HG03558 (cell line): ENCODE measurements around the gene EFHC2.
"Not testable (repeated sequence)": the region's sequence is repeated elsewhere in the genome, so short reads cannot be mapped to it uniquely, and the experiment has no call there.

Experiments used
- ATAC-seq: cut with Tn5 transposase; IDR thresholded peaks from one replicate; pipeline ENCODE4 v1.9.1; 2021; ENCODE audit warnings: moderate number of reproducible peaks; ENCODE audit not compliant: unreplicated experiment; ENCODE audit errors: extremely low read depth

Gene EFHC2

DNA sequence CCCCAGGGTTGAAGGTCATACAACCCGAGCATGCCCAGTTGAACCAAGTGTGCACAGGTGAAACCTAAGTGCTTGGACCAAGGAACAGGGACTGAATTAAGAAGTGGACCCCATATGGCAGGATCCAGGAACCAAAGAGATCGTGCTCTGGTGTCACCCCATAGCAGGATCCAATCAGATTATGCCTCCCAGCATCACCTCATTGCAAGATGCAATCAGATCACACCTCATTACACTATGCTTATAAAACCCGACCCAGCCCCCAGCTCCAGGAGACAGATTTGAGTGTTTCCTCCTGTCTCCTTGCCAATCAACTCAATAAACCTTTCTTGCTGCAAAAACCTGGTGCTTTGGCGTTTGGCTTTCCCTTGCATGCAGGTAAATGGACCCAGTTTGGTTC, 37.6 kb downstream of the EFHC2 start:
- no peak for ATAC-seq

DNA sequence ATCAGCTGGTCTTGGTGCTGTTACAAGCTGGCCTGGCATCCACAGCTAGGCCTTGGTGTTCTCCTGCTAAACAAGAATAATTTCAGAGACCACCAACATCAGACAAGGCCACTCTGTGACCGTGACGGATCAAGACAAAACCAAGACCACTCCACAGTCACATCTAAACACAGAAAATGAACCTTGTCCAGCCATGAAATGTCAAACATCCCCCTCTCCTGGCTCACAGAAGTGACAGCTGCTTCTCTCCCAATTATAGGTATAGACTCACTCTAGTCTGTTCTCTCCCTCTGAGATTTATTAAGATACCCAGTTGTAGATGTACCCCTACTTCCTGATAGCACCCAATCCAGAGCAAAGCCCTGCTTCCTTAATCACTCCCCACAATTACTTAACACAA, 40.4 kb downstream of the EFHC2 start:
- no peak for ATAC-seq

DNA sequence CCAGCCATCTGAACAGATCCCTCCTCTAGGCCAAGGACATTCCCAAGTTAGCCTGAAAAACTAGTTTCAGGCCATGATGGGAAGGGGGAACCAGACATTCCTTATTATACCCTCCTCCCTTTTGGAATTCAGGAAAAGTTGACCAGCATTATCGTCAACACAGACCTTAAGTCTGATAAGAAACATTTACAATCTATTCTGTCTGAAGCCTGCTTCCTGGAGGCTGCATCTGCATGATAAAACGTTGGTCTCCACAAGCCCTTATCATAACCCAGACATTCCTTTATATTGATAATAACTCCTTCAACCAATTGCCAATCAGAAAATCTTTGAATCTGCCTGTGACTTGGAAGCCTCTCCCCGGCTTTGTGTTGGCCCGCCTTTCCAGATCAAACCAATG, 44.3 kb downstream of the EFHC2 start:
- no peak for ATAC-seq

DNA sequence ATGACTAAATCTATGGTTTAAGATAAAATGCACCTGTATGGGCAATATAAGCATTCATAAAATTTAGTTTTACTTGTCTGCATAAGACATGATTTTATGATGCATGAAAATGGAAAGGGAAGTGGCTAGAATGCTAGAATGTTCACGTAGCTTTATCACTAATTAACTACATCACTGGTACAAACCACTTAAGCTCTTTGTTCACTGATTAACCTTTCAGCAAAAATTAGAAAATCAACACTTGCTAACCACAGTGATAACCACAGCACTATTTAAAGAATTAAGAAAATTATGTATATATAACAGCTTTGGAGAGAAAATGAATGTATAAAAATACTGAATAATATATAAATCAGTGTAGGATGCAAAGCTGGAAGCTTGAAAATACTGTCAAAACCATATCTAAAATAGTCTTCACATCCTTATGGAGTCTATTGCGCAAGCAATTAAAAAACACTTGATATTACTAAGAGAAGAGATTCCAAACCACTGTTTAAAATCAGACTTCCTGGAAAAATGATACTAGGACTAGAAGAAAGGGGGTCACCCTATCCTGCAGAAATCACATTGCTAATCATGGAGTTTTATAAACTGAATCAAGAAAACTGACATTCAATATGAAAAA, 51.9 kb downstream of the EFHC2 start:
- no peak for ATAC-seq

DNA sequence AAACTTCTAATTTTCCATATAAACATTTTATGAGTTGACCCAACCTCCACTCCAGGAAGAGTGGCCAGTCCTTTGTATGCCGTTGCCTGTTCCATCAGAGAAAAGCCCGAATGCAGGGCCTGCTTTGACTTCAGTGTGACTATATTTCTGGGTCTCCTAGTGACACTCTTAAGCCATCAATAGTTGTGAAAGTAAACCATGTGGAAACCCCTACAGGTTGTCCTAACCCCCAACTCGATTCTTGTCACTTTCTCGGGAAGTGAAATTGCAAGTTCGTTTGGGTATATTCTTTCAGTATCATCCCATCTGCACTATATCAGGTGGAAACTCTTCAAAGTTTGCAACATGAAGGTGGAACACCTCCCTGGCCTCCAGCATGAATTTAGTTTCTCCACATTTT, 52.8 kb downstream of the EFHC2 start:
- no peak for ATAC-seq

DNA sequence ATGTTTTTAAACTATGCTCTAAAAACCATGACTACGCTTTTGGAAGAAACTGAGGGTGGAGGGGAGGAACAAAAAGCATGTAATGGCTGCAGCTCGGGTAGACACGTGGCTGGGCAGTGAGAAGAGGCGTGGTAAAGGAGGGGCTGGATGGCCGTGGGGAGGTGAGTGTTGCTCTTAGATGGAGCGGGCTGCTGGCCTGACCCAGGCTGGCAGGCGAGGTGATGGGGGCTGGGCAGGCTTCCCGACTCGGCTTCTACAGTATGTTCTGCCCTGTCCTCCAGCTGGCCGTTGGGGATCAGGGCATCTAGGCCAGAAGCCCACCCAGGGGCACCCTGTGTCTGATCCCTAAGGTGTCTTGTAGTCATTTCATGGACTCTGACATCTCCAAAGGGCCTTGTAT, 60.7 kb downstream of the EFHC2 start:
- no peak for ATAC-seq

DNA sequence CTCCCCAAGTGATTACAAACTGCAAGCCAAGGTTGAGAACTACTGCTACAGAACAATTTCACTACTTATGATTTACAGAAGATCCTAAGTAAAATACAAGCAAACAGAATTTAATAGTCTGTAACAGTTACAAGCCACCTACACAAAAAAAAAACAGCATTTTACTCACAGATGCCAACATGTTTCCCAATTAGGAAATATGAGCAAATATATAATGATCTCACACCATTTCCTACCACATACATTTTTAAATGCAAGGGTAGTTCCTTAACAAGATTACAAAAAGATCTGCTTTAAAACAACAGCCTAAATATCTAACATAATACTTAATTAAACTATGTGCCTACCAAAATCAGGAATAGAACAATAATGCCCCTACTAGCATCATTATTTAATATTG, 63.4 kb downstream of the EFHC2 start:
- no peak for ATAC-seq

DNA sequence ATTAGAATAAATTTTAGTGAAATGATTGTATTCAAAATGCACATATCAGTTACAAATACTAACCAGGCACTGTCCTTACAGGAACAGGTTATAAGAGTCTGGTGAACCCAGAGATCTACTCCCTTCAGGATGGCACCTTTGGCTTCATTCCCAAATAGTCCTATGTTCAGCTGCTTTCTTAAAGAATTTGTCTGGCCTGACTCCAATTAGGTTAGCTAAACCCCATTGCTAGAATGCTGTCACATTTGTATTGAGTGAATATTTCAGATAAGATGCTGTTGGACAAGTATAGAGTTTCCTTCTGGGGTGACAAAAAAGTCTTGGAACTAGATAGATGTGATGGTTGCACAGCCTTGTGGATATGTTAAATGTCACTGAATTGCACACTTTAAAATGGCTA, 69.4 kb downstream of the EFHC2 start:
- ATAC-seq: no peak

DNA sequence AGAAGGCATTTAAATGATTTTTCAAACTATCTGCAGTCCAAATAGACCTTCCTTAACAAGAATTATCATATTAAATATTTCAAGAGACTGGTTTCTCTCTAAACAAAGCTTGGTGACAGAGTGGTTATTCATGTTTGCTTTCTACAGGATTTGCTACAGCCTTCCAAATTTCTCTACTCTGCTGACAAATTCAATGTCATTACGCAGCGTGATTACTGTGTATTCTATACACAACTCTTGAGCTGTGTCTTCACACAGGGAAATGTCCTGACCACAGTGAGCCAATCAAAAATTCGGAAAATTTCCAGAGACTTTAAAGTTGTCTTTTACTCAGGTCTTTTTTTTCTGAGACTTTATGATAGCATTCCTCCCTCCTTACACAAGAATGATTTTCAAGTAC, 75.6 kb downstream of the EFHC2 start:
- ATAC-seq: no peak

DNA sequence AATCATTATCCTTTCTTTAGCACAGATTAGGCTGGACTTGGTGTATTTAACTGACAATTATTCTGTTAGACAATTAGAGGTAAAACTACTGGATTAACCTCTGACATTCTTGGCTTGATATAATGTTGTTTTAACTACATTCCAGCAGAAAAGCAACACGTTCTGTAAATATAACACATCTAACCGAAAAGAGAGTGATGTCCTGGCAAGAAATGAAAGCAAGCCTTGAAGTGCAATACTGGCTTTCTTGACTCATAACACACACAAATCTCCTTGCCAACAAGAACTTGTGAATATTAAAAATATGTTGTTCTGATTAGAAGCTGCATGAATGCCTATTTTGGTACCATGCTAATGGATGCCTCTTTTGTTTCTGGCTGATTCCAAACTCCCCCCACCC, 76.4 kb downstream of the EFHC2 start:
- no peak for ATAC-seq

DNA sequence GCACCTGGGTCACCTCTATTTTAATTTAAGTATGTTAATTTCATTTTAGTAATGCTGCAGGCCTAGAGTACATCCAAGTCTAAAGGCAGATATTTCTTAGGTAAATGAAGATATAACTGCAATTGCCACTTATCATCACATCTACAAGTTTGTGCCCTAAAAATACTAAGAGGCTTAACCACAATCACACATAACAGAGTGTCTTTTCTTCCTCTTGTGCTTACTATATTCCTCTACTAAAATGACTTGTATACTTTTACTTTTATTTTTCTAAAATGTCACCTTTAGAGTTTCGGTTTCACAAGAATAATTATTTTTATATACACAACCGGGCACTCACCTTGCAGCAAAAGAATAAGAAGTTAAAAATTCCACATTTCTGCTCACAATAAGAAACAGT, 77.9 kb downstream of the EFHC2 start:
- no peak for ATAC-seq

DNA sequence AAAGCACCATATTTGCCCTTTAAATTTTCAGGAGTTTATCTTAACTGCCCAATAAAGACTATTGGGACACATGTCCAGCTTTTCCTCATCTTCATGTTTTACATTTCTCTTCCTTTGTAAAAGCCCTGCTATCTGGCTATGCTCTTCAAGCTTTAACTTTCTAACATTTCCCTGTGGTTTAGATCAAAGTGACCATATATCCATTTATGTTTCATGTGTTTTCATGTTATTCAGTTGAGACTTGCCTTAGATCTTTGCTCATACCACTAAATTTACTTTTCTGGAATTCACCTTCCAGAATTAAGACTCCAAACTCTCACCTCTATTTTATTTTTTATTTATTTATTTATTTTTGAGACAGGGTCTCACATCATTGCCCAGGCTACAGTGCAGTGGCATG, 78.5 kb downstream of the EFHC2 start:
- ATAC-seq: no peak

DNA sequence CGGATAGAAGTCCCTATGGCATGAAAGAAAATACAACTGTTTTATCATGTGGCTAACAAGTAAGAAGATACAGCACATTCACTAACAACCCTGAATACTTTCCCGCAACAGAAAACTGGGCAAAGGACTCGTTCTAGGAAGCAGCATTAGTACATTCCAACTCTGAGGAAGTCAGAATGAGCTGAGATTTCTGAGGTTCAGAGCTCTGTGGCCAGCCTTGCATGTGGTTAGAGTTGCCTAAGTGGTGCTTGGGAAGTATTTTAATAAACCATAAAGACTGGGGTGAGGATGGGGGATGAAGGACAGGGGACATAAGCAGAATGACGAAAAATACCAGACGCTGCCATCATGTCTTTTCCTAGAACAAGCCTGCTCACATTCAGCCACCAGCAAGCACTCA, 82.2 kb downstream of the EFHC2 start:
- ATAC-seq: no peak

DNA sequence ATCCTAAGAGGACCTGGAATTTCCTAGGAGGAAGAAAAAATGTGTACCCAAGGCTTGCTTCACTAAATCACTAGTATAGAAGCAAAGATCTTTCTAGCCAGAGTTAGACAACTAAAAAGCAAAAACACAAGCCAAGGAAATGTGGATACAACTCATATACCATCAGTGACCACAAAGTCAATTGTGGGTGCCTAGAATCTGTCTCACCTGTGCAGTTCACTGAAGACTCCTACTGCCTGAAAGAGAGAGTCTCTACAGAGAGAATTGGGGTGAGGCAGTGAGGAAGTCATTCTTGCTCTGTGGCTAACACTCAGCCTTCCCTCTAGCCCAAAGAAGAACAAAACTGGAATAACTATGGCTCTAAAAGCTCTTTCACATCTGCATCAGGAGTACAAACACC, 82.9 kb downstream of the EFHC2 start:
- no peak for ATAC-seq

DNA sequence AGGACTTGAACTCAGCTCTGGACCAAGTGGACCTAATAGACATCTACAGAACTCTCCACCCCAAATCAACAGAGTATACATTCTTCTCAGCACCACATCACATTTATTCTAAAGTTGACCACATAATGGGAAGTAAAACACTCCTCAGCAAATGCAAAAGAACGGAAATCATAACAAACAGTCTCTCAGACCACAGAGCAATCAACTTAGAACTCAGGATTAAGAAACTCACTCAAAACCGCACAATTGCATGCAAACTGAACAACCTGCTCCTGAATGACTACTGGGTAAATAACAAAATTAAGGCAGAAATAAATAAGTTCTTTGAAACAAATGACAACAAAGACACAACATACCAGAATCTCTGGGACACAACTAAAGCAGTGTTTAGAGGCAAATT, 87.7 kb downstream of the EFHC2 start:
- not testable (repeated sequence) for ATAC-seq

DNA sequence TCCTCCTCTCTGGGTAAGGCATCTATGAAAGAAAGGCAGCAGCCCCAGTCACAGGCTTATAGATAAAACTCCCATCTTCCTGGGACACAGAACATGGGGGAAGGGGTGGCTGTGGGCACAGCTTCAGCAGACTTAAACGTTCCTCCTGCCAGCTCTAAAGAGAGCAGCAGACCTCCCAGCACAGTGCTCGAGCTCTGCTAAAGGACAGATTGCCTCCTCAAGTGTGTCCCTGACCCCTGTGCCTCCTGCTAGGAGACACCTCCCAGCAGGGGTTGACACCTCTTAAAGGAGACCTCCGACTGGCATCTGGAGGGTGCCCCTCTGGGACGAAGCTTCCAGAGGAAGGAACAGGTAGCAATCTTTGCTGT, 89.9 kb downstream of the EFHC2 start:
- no peak for ATAC-seq

DNA sequence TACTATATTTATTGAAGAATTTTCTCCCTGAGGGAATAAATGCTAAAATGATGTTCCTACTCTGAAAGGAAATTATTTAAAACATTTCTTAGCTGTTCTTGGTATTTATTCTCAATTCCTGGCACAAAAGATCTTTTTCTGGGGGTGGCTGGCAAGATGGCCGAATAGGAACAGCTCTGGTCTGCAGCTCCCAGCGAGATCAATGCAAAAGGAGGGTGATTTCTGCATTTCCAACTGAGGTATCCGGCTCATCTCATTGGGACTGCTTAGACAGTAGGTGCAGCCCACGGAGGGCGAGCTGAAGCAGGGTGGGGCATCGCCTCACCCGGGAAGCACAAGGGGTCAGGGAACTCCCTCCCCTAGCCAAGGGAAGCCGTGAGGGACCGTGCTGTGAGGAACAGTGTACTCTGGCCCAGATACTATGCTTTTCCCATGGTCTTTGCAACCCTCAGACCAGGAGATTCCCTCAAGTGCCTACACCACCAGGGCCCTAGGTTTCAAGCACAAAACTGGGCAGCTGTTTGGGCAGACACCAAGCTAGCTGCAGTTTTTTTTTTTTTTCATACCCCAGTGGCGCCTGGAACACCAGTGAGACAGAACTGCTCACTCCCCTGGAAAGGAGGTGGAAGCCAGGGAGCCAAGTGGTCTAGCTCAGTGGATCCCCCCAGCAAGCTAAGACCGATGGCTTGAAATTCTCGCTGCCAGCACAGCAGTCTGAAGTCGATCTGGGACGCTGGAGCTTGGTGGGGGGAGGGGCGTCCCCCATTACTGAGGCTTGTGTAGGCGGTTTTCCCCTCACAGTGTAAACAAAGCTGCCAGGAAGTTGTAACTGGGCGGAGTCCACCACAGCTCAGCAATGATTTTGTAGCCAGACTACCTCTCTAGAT, 90.5 kb downstream of the EFHC2 start:
- ATAC-seq: peak; percentile 68

DNA sequence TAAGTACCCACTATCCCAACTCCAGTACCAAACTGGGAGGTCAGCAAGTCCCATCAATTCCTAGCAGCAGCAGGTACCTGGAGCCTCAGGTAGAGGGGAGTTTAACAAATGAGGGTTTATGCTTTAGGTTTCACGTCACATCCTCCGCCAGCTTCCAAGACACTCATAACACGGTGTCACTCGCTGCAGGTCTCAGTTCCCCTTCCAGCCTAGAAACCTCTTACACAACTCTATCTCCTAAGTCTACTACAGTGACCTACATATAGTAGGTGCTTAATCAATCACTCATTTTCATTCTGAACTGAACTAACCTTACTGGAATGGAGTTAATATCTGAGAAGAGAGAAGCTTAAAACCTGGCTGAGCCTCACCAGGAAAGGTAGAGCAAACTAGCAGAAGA, 96.0 kb downstream of the EFHC2 start:
- no peak for ATAC-seq

DNA sequence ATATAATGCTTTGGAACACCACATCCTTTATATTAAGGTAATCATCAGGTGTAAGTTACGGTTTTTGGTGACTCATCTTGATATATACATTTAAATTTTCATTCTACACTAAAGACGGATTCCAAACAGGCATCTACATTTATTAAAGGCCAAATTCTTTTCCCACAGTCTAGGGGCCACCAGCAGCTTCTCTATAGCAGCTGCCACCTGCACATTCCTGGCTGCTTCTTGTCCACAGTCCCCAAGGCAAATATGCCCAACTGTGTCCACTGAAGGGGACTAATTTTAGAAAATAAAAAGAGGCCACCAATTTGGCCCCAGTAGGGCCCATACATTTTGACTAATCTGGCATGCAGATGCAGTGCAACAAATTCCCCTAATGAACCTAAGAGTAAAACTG, 96.6 kb downstream of the EFHC2 start:
- ATAC-seq: no peak

DNA sequence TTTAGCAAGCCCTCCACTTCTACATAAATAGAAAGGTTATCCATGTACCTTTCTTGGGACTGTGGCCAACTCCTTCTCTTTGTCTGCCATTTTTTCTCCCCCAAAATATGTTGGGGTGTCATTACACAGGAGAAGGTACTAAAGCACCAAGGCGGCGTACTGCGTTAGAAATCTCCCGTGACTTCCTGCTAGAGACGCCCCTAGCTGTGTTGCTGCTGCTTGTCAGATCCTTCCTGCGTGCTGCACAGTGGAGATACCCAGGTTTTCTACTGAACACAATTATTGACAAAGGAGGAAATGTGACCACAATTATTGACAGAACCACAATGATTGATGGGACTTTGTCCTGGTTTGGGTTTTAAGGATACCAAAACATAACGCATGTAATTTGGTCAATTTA, 97.7 kb downstream of the EFHC2 start:
- no peak for ATAC-seq

DNA sequence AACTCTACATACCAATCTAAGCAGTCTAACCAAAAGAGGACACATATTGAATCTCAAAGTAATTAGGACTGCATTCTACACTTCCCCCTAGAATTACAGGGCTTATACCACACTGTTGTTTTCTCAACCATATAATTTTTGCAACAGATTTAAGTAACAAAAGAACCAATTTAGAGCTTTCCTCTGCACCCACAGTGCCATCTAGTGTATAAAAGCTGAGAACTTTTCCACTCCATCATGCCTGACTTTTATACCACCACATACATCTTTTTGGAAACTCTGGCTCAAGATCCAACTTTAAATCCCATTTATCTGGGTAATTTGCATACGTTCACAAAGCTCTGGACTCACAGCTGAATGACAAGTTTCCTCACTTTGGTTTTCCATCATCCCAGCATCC, 99.5 kb downstream of the EFHC2 start:
- ATAC-seq: no peak

DNA sequence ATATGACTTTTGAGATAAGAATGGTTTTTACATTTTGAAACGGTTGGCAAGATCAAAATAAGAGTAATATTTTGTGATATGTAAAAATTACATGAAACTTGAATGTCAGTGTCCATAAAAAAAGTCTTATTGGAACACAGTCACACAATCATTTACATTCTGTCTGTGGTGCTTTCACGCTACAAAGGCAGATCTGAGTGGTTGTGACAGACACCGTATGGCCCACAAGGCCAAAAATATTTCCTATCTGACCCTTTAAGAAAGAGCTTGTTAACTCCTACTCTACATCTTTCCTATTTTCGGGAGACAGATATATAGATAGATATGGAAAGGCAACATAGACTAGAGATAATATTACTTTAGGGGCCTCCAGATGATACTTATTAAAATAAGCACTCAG, 101.9 kb downstream of the EFHC2 start:
- no peak for ATAC-seq
